ENCODE data around the gene CDCA8.

GRCh38 chr1:37677808-37678207 is 14.5 kb upstream of the CDCA8 start:
- TF ChIP-seq POLR2A (IDR thresholded peaks at IDR 0.05) (no peak), CTCF (IDR thresholded peaks at IDR 0.05) (no peak)
